ENCODE measurements around the gene OBSCN. TPM values are rescaled to one million over a fixed set of nuclear protein-coding genes. Genes with fewer than 3 reads are reported as not detected.

The OBSCN gene
- total and polyA plus RNA-seq, 2 of the 4 experiments (the other 2 are of a cell fraction): 4.1 to 9.5 TPM

DNA sequence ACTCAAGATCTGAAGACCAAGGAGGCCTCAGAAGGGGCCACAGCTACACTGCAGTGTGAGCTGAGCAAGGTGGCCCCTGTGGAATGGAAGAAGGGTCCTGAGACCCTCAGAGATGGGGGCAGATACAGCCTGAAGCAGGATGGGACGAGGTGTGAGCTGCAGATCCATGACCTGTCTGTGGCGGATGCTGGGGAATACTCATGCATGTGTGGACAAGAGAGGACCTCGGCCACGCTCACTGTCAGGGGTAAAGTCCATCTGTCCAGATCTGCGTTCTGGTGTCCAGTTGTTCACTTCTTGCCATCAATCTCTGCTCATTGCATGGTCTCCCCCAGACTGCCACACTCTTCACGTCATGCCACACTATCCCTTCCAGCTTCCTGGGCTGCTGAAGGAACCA, 90.6 kb downstream of the OBSCN start:
- no peaks in the 10 kb centered on the region for H3K27me3 ChIP-seq (ENCODE audit: control insufficient read depth, insufficient read depth, low read length)
- H2AK9ac ChIP-seq (replicated peaks; ENCODE audit: low read depth, low read length, poor library complexity): no peak overlapping the region
- no peak overlapping the region for H2AFZ ChIP-seq (replicated peaks; ENCODE audit: low read length, poor library complexity)
- POLR2A ChIA-PET (ENCODE audit: unreplicated experiment): no interaction called here
- no peak overlapping the region for H3K23ac ChIP-seq (ENCODE audit: low read depth, low read length)
- no peak overlapping the region for H3K4me3 ChIP-seq (ENCODE audit: insufficient read depth, low read depth, low read length)
- ATAC-seq (ENCODE audit: low read depth) (no peak), DNase-seq (no peak)
- H3K9ac ChIP-seq (ENCODE audit: low read depth, low read length): no peak overlapping the region
- no peaks in the 10 kb centered on the region for H4K20me1 ChIP-seq (ENCODE audit: insufficient read depth, low read length)
- 79% methylated on average over 5 of the region's 6 CpGs; no CpG with 5 or more reads in 1 of the 2 experiments for WGBS, 2 experiments (ENCODE audit: extremely low coverage in 2 of 2, insufficient read length in 1 of 2)
- no peak overlapping the region for H3K27ac ChIP-seq (ENCODE audit: insufficient read depth, low read length)
- no peak overlapping the region for H2BK120ac ChIP-seq (ENCODE audit: low read depth, low read length)
- H3K9me3 ChIP-seq (ENCODE audit: control insufficient read depth, insufficient read depth, low read length): peaks cover 17% of the 10 kb centered on the region
- H3K4me2 ChIP-seq (ENCODE audit: low read depth, low read length): no peak overlapping the region
- peaks cover 34% of the 10 kb centered on the region for H3K36me3 ChIP-seq (ENCODE audit: control insufficient read depth, insufficient read depth, low read length)
- H4K91ac ChIP-seq (ENCODE audit: insufficient read depth, low read depth, low read length): no peak overlapping the region
- H2BK5ac ChIP-seq (ENCODE audit: low read depth, low read length, poor library complexity, severe bottlenecking): no peak overlapping the region
- H3K4ac ChIP-seq (ENCODE audit: low read depth, low read length): no peak overlapping the region
- no peak overlapping the region for H3K14ac ChIP-seq (replicated peaks; ENCODE audit: low read depth, low read length)
- CTCF ChIA-PET: no interaction called here
- H3K9me1 ChIP-seq (ENCODE audit: insufficient read depth, low read length): no peaks in the 10 kb centered on the region
- intact Hi-C loops (cut with micrococcal nuclease) (no loop called here), dilution Hi-C loops (cut with HindIII; ENCODE audit: low sequenced_read_pairs, unreplicated experiment) (no loop called here), in situ Hi-C loops (cut with MboI; ENCODE audit: low sequenced_read_pairs) (no loop called here)
- no peak overlapping the region for H2AK5ac ChIP-seq (ENCODE audit: low read depth, low read length)
- no TSS peak for BruUV-seq (replicated peaks)
- H3K18ac ChIP-seq (ENCODE audit: low read depth, low read length): no peak overlapping the region
- H2BK20ac ChIP-seq (ENCODE audit: low read depth, low read length): no peak overlapping the region
- H3K56ac ChIP-seq (ENCODE audit: extremely low read depth, insufficient read depth, low read length): no peak overlapping the region
- no peak overlapping the region for H4K5ac ChIP-seq (ENCODE audit: low read depth, low read length)
- no peaks in the 10 kb centered on the region for H3K4me1 ChIP-seq (ENCODE audit: control insufficient read depth, insufficient read depth, low read length)
- TF ChIP-seq RFX5 (IDR thresholded peaks at IDR 0.05; ENCODE audit: low read depth, low read length) (no peak), RAD21 (IDR thresholded peaks at IDR 0.05; ENCODE audit: low read length) (no peak), FOS (IDR thresholded peaks at IDR 0.05; ENCODE audit: low read depth, low read length) (no peak), RCOR1 (IDR thresholded peaks at IDR 0.05; ENCODE audit: insufficient replicate concordance, low read length) (no peak), CHD1 (IDR thresholded peaks at IDR 0.05; ENCODE audit: low read depth, low read length) (no peak), MAZ (IDR thresholded peaks at IDR 0.05; ENCODE audit: borderline replicate concordance, low read depth, low read length) (no peak), MXI1 (IDR thresholded peaks at IDR 0.05; ENCODE audit: borderline replicate concordance, low read depth, low read length) (no peak), MAFK (IDR thresholded peaks at IDR 0.05; ENCODE audit: low read depth, low read length) (no peak), NFE2L2 (IDR thresholded peaks at IDR 0.05; ENCODE audit: low read depth, low read length) (no peak), BHLHE40 (IDR thresholded peaks at IDR 0.05; ENCODE audit: low read depth, low read length) (no peak), SMC3 (IDR thresholded peaks at IDR 0.05; ENCODE audit: low read depth, low read length) (no peak), CEBPB (IDR thresholded peaks at IDR 0.05; ENCODE audit: low read depth, low read length) (no peak), POLR2A (IDR thresholded peaks at IDR 0.05; ENCODE audit: low read depth, low read length) (no peak)
- TF ChIP-seq, protein P1, sequence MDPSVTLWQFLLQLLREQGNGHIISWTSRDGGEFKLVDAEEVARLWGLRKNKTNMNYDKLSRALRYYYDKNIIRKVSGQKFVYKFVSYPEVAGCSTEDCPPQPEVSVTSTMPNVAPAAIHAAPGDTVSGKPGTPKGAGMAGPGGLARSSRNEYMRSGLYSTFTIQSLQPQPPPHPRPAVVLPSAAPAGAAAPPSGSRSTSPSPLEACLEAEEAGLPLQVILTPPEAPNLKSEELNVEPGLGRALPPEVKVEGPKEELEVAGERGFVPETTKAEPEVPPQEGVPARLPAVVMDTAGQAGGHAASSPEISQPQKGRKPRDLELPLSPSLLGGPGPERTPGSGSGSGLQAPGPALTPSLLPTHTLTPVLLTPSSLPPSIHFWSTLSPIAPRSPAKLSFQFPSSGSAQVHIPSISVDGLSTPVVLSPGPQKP (IDR thresholded peaks at IDR 0.05; ENCODE audit: borderline replicate concordance, low read depth, low read length): no peak
- TF ChIP-seq, protein P2, sequence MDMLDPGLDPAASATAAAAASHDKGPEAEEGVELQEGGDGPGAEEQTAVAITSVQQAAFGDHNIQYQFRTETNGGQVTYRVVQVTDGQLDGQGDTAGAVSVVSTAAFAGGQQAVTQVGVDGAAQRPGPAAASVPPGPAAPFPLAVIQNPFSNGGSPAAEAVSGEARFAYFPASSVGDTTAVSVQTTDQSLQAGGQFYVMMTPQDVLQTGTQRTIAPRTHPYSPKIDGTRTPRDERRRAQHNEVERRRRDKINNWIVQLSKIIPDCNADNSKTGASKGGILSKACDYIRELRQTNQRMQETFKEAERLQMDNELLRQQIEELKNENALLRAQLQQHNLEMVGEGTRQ (IDR thresholded peaks at IDR 0.05; ENCODE audit: low read depth, low read length): no peak
- TF ChIP-seq, protein P3, sequence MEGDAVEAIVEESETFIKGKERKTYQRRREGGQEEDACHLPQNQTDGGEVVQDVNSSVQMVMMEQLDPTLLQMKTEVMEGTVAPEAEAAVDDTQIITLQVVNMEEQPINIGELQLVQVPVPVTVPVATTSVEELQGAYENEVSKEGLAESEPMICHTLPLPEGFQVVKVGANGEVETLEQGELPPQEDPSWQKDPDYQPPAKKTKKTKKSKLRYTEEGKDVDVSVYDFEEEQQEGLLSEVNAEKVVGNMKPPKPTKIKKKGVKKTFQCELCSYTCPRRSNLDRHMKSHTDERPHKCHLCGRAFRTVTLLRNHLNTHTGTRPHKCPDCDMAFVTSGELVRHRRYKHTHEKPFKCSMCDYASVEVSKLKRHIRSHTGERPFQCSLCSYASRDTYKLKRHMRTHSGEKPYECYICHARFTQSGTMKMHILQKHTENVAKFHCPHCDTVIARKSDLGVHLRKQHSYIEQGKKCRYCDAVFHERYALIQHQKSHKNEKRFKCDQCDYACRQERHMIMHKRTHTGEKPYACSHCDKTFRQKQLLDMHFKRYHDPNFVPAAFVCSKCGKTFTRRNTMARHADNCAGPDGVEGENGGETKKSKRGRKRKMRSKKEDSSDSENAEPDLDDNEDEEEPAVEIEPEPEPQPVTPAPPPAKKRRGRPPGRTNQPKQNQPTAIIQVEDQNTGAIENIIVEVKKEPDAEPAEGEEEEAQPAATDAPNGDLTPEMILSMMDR (conservative IDR thresholded peaks at IDR 0.05; ENCODE audit: low read depth, low read length): no peak
- no peak overlapping the region for H2BK15ac ChIP-seq (ENCODE audit: low read depth, low read length)
- H3K79me1 ChIP-seq (ENCODE audit: low read depth in 1 of 2, low read length in 2 of 2): no peaks in the 10 kb centered on the region
- H4K8ac ChIP-seq (ENCODE audit: low read depth in 2 of 2, low read length in 2 of 2): no peak overlapping the region
